OCI-LY1 (cell line): Measurements from ENCODE around the gene MAML2.

ENCODE experiments used
- H2AFZ ChIP-seq: fragments of 200-600 bp; sonication (generic), shearing (Covaris generic); 2 replicates; pipeline ENCODE4 v1.6.0; 2014; ENCODE audit warnings: antibody characterized with exemption, mild to moderate bottlenecking, low read length
- H3F3A ChIP-seq: fragments of 200-600 bp; sonication (generic), shearing (Covaris generic); 2 replicates; pipeline ENCODE4 v1.6.0; 2014; ENCODE audit warnings: mild to moderate bottlenecking, antibody characterized with exemption, low read length, moderate library complexity; ENCODE audit not compliant: insufficient read depth
- H3K27ac ChIP-seq: fragments of 200-600 bp; sonication (generic); 2 replicates; pipeline ENCODE4 v1.5.1; 2014; ENCODE audit warnings: low read length, mixed run types, mild to moderate bottlenecking, low read depth; ENCODE audit not compliant: poor library complexity, severe bottlenecking
- H3K27me3 ChIP-seq: fragments of 200-600 bp; sonication (generic); 2 replicates; pipeline ENCODE4 v1.6.0; 2014; ENCODE audit warnings: antibody characterized with exemption, mild to moderate bottlenecking, low read length, moderate library complexity; ENCODE audit not compliant: insufficient read depth
- H3K36me3 ChIP-seq: fragments of 200-600 bp; sonication (generic); 2 replicates; pipeline ENCODE4 v1.6.1; 2014; ENCODE audit warnings: mild to moderate bottlenecking, antibody characterized with exemption, low read length, moderate library complexity, mixed read lengths; ENCODE audit not compliant: insufficient read depth
- H3K4me1 ChIP-seq: fragments of 200-600 bp; sonication (generic); 2 replicates; pipeline ENCODE4 v1.5.1; 2014; ENCODE audit warnings: mild to moderate bottlenecking, low read length, moderate library complexity; ENCODE audit not compliant: insufficient read depth, severe bottlenecking
- H3K4me2 ChIP-seq: fragments of 200-600 bp; sonication (generic), shearing (Covaris generic); 2 replicates; pipeline ENCODE4 v1.6.1; 2014; ENCODE audit warnings: low read length
- H3K4me3 ChIP-seq: fragments of 200-600 bp; sonication (generic); 2 replicates; pipeline ENCODE4 v1.5.1; 2014; ENCODE audit warnings: low read length, low read depth, mild to moderate bottlenecking, mixed read lengths; ENCODE audit not compliant: poor library complexity, severe bottlenecking
- H3K79me2 ChIP-seq: fragments of 200-600 bp; shearing (Covaris generic); 2 replicates; pipeline ENCODE4 v1.6.1; 2016; ENCODE audit warnings: mixed run types, low read length, mixed read lengths; ENCODE audit not compliant: insufficient read depth
- H3K9ac ChIP-seq: fragments of 200-600 bp; sonication (generic), shearing (Covaris generic); 2 replicates; pipeline ENCODE4 v1.6.1; 2014; ENCODE audit warnings: mild to moderate bottlenecking, low read length, mixed read lengths
- H3K9me2 ChIP-seq: fragments of 200-600 bp; sonication (generic), shearing (Covaris generic); 2 replicates; pipeline ENCODE4 v1.6.1; 2014; ENCODE audit warnings: low read depth, mild to moderate bottlenecking, low read length, mixed read lengths
- H3K9me3 ChIP-seq: fragments of 200-600 bp; shearing (Covaris generic); 2 replicates; pipeline ENCODE4 v1.6.1; 2014; ENCODE audit warnings: low read length, mixed read lengths
- H4K20me1 ChIP-seq: fragments of 200-600 bp; sonication (generic), shearing (Covaris generic); 2 replicates; pipeline ENCODE4 v1.6.0; 2016; ENCODE audit warnings: mild to moderate bottlenecking, low read length; ENCODE audit not compliant: insufficient read depth
- CTCF ChIP-seq: fragments of 200-600 bp; sonication (generic), shearing (Covaris generic); IDR thresholded peaks from 2 replicates; pipeline ENCODE4 v1.5.1; 2017; ENCODE audit warnings: mild to moderate bottlenecking, antibody characterized with exemption, low read length, moderate library complexity, mixed read lengths
- EZH2 ChIP-seq: fragments of 200-600 bp; sonication (generic), shearing (Covaris generic); IDR thresholded peaks from 2 replicates; pipeline ENCODE4 v1.8.0; 2017; ENCODE audit warnings: borderline replicate concordance, mixed run types, mild to moderate bottlenecking, antibody characterized with exemption, low read length, moderate library complexity, mixed read lengths

Gene MAML2

GRCh38 chr11:96180341-96180740 is 162.7 kb downstream of the MAML2 start:
- no peak overlapping the region for H2AFZ ChIP-seq
- H3K27ac ChIP-seq = no peak overlapping the region
- H3K4me1 ChIP-seq = peaks cover 27% of the 10 kb centered on the region
- H3K4me2 ChIP-seq = no peak overlapping the region
- TF ChIP-seq EZH2 = no peak
- no peak for TF ChIP-seq CTCF
- no peaks in the 10 kb centered on the region for H3K9me2 ChIP-seq
- H4K20me1 ChIP-seq = no peaks in the 10 kb centered on the region
- H3K36me3 ChIP-seq = no peaks in the 10 kb centered on the region
- no peaks in the 10 kb centered on the region for H3F3A ChIP-seq
- H3K9ac ChIP-seq = no peak overlapping the region
- H3K79me2 ChIP-seq = no peaks in the 10 kb centered on the region
- H3K9me3 ChIP-seq = no peaks in the 10 kb centered on the region
- no peaks in the 10 kb centered on the region for H3K27me3 ChIP-seq
- H3K4me3 ChIP-seq = no peak overlapping the region

GRCh38 chr11:96179905-96180304 is 163.1 kb downstream of the MAML2 start:
- Histone ChIP-seq H3K9me2 (no peaks in the 10 kb centered on the region), H3K27me3 (no peaks in the 10 kb centered on the region), H2AFZ (no peak overlapping the region), H3K79me2 (no peaks in the 10 kb centered on the region), H3K9me3 (no peaks in the 10 kb centered on the region), H3K4me2 (no peak overlapping the region), H3K36me3 (no peaks in the 10 kb centered on the region), H3F3A (no peaks in the 10 kb centered on the region), H3K9ac (no peak overlapping the region), H4K20me1 (no peaks in the 10 kb centered on the region), H3K4me1 (peaks cover 23% of the 10 kb centered on the region), H3K4me3 (no peak overlapping the region), H3K27ac (no peak overlapping the region)
- TF ChIP-seq CTCF (no peak), EZH2 (no peak)

- Histone ChIP-seq H3K27ac (no peak overlapping the region), H3K4me3 (no peak overlapping the region), H3K9ac (no peak overlapping the region), H3K9me2 (no peaks in the 10 kb centered on the region), H3K4me2 (no peak overlapping the region), H3K27me3 (no peaks in the 10 kb centered on the region), H3K36me3 (no peaks in the 10 kb centered on the region), H3K9me3 (no peaks in the 10 kb centered on the region), H3K4me1 (peaks cover 19% of the 10 kb centered on the region), H3K79me2 (no peaks in the 10 kb centered on the region), H2AFZ (no peak overlapping the region), H4K20me1 (no peaks in the 10 kb centered on the region), H3F3A (no peaks in the 10 kb centered on the region)
- TF ChIP-seq EZH2 = no peak
- no peak for TF ChIP-seq CTCF
Observed at GRCh38 chr11:96178887-96179279, 164.1 kb downstream of the MAML2 start.
